ENCODE data around the gene ADGRA3.

The ADGRA3 gene, protein sequence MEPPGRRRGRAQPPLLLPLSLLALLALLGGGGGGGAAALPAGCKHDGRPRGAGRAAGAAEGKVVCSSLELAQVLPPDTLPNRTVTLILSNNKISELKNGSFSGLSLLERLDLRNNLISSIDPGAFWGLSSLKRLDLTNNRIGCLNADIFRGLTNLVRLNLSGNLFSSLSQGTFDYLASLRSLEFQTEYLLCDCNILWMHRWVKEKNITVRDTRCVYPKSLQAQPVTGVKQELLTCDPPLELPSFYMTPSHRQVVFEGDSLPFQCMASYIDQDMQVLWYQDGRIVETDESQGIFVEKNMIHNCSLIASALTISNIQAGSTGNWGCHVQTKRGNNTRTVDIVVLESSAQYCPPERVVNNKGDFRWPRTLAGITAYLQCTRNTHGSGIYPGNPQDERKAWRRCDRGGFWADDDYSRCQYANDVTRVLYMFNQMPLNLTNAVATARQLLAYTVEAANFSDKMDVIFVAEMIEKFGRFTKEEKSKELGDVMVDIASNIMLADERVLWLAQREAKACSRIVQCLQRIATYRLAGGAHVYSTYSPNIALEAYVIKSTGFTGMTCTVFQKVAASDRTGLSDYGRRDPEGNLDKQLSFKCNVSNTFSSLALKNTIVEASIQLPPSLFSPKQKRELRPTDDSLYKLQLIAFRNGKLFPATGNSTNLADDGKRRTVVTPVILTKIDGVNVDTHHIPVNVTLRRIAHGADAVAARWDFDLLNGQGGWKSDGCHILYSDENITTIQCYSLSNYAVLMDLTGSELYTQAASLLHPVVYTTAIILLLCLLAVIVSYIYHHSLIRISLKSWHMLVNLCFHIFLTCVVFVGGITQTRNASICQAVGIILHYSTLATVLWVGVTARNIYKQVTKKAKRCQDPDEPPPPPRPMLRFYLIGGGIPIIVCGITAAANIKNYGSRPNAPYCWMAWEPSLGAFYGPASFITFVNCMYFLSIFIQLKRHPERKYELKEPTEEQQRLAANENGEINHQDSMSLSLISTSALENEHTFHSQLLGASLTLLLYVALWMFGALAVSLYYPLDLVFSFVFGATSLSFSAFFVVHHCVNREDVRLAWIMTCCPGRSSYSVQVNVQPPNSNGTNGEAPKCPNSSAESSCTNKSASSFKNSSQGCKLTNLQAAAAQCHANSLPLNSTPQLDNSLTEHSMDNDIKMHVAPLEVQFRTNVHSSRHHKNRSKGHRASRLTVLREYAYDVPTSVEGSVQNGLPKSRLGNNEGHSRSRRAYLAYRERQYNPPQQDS (N-terminal part only)

DNA sequence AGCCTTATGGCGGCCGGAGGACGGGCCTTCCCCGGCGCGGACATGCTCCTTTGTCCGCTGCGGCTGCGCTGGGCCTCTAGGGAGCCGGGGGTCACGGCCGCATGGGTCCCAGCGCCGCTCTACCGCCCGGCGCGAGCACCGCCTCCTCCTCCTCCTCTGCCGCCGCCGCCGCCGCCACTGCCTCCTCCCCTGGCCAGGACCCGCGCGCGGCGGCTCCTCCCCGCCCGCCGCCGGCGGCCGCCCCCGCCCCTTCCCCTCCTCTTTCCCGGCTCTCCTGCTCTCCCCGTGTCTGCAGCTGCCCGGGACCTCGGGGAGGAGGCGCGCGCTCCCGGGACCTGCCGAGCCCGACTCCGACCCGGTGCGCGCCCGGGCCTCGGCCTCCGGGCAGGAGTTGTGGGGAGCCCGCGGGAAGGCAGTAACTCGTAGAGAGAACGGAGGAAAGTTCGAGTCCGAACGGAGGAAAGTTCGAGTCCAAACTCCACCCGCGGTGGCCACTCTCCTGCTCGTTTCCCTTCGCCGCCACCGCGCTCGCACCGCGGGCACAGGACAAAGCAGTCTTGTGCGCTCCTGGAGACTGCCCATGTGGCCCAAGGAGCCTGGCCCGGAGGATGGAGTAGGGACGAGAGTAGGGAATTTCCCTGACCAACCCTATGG, at the start of gene ADGRA3:
ADGRA3 (minus strand) TSS at position 179 of the 654 bp plus-strand sequence. CDS start 282 bp downstream, outside the sequence.
- DNase-seq: peak; percentile 22

DNA sequence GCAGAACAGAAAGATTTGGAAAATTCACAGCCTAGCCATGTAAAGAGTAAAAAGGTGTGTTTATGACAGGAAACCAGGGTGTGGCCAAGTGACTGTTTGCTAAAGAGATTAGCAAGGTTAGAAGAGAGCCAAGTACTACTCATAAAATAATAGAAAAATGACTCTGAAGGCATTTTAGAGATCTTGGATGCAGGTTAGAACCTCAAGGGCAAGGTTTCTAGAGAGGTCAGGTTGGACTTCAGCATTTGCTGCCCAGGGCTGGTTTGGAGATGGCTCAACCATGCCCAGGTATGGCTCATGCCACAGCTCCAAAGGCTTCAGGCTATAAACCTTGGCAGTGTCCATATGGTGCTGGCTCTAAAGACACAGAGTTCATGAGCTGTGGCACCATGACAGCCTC, 40.6 kb upstream of the ADGRA3 start:
- DNase-seq: no peak

DNA sequence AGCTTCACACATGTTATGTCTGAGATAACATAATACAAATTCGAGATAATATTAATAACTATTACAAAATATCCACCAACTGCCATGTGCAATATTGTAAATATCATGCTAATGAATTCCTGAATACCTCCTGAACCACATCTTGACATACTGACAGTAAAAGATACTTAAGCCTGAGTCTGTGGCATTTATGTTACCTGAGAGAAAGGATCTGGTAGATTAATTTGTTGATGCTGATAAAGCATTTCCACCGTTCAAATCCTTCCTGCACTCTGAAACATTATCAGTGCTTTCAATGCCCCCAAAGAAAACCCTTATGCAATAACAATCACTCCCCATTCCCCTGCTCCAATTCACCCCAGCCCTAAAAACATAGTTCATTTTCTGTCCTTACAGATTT, 38.8 kb upstream of the ADGRA3 start:
- no peak for DNase-seq

DNA sequence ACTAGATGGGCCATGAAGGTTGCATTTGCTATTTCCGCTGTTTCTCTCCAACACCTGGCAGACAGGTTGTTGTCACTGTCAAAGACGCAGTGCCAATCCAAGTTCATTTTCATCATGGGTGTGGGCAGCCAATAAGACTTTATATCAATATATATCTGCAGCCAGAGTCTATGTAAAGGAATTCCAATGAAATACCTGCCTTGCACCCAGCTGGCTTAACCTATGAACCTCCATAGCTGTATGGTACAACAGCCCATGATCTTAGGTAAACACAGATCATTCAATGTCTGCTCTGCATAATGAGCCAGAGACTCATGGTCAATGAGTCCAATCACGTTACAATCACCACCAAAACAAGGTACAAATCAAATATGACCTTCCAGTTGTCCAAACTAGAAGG, 37.7 kb upstream of the ADGRA3 start:
- no peak for DNase-seq

DNA sequence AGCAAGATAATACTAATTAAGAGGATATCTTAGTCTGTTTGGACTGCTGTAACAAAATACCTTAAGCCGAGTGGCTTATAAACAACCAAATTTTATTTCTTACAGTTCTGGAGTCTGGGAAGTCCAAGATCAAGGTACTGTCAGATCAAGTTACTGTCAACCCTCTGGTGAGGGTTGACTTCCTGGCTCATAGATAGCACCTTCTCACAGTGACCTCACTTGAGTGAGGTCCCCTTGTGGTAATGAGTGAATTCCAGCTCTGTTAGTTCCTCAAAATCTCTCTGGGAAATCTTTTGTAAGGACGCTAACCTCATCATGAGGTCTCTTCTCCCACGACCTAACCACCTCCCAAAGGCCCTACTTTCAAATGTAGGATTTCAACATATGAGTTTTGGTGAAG, 36.9 kb upstream of the ADGRA3 start:
- peak; percentile 3 for DNase-seq

DNA sequence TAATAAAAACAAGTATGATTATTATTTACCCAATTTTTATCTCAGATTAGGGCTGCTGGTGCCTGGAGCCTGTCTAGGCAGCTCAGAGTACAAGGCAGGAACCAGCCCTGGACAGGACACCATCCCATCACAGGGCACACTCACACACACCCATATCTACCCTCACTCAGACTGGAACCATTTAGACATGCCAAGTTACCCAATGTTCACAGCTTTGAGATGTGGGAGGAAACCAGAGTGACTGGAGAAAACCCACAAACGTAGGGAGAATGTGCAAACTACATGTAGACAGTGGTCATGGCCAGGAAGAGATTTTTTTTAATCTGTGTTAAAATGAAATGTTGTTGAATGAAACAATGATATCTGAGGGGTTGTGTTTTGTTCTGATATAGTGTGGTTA, 35.7 kb upstream of the ADGRA3 start:
- no peak for DNase-seq

DNA sequence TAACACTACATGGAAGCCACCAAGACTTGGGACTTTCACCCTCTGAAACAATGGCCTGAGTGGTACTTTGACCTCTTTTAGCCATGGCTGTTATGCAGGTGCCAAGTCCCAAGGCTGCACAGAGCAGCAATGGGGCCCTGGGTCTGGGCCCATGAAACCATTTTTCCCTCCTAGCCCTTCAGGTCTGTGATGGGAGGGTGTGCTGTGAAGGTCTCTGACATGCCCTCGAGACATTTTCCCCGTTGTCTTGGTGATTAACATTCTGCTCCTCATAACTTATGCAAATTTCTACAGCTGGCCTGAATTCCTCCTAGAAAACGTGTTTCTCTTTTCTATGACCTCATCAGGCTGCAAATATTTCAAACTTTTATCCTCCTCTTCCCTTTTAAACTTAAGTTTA, 30.4 kb upstream of the ADGRA3 start:
- no peak for DNase-seq

DNA sequence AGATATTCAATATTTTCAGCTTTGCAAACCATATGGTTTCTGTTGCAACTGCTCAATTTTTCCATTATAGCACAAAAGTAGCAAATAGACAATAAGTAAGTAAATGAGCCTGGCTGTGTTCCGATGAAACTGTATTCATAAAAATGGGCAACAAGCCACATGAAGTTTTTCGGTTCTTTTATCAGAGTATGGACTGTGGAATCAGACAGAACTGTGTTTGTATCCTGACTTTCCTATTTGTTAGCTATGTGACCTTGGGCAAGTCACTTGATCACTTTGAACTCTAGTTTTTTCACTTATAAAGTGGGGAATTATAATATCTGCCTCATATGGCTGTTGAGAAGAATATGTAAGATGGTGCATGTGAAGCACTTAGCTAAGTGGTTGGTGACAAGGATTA, 23.4 kb upstream of the ADGRA3 start:
- no peak for DNase-seq

DNA sequence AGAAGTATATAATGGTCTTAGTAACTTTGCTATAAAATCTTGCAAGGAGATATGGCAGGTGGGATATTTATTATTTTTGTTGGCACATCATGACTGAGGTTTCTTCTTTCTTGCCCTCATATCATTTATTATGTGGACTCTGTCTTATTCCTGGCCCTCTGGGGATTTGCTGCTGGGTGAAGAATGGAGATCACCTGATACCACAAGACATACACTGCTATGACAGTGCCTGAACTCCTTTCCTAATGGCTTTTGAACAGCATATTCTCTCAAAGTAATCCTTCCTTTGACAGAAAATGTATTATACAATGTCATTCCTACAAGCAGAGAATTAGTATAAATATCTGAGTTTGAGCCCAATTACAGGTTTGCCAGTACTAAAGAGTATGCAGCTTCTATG, 22.0 kb upstream of the ADGRA3 start:
- no peak for DNase-seq

DNA sequence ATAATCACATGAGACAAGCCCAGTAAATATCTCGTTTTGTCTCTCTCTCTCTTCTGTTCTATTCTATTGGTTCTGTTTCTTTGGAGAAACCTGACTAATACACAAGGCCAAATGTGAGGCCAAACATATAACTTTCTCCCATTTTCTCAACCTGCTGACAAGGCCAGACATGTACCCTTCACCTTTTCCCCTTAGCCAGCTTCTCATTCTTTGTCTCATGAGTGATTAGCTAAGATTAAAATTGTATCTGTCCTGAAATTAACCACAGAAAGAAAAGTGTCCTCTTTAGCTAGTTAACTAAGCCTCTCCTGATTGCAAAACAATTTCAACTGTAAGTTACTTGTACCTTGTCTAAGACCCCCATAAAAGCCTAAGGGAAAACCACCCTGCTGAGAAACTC, 18.5 kb upstream of the ADGRA3 start:
- no peak for DNase-seq

DNA sequence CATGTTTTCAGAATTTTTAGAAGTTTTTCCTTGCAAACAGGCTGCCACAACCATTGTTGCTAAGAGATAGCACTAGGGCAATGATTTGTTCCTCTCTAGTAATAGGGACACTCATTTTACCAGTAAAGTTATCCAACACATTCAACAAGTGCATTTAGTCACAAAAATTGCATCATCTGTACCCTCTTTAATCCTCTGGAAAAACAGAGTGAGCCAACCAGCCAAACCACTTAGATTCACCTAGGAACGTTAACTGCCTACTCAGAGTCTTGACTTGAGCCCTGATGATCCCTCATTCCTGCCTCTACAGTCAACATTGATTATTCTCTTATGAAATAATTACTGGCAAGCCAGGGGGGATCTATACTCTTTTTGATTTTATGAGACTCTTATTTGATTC, 17.0 kb upstream of the ADGRA3 start:
- no peak for DNase-seq

DNA sequence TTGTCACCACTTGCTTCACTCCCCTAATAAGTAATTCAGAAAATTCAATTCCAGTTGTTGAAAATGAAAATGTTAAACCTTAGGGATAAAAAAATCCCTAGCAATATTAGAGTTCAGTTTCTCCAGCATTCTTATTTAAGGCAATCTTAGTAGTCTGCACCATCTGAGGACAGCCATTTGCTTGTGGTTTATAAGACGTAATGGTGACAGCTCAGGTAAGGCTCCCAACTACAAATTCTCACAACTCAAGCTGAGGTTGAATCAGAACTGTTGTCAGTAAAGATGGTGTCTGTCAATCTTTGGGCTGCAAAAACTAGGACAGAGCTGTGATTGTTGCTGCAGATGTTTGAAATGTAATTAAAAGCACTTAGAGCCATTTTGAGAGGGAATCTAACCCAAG, 16.3 kb upstream of the ADGRA3 start:
- no peak for DNase-seq

DNA sequence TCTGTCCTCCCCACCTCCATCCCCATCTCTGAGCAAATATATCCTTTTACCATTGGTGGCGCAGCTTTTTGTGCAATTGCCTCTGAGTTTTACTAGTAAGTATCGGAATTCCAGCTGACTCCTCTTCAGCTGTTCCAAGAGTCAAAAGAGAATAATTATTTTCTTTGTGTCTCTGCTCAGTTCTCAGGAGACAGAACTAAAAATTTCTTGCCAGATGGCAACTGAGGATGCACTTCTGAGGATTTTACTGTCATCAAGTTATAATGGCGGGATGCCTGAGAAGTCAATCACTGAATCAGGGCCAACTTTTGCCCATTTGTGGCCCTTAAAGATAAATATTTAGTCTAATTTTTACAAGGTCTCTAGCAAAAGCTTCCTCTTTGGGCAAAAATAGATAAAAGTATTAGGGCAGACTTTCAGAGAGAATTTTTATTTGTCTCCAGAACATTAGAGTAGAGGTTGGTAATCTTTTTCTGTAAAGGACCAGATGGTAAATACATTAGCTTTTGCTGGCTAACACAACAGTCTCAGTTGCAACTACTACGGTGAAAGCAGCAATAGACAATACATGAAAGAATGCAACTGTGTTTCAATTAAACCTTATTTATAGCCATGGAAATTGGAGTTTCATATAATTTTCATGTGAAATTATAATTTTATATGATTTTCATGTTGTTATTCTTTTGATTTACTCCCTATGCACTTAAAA, 15.6 kb upstream of the ADGRA3 start:
- no peak for DNase-seq

DNA sequence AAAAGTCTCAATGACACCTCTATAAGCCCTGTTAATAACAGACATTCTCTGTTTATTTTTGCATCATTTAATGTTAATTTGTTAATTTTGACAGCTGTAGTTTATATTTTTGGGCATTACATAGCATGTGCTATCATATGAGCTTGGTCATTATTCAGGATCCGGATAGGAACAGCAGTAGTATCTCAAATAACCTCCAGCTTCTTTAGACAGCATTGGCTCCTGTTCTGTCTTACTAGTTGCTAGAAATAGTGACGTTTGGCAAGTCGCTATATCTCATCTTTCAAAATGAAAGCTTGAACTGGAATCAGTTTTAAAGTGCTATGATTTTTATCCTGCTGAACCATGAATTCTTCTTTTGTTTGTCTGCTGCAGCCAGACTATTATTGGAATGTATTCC, 9.0 kb upstream of the ADGRA3 start:
- DNase-seq: no peak

DNA sequence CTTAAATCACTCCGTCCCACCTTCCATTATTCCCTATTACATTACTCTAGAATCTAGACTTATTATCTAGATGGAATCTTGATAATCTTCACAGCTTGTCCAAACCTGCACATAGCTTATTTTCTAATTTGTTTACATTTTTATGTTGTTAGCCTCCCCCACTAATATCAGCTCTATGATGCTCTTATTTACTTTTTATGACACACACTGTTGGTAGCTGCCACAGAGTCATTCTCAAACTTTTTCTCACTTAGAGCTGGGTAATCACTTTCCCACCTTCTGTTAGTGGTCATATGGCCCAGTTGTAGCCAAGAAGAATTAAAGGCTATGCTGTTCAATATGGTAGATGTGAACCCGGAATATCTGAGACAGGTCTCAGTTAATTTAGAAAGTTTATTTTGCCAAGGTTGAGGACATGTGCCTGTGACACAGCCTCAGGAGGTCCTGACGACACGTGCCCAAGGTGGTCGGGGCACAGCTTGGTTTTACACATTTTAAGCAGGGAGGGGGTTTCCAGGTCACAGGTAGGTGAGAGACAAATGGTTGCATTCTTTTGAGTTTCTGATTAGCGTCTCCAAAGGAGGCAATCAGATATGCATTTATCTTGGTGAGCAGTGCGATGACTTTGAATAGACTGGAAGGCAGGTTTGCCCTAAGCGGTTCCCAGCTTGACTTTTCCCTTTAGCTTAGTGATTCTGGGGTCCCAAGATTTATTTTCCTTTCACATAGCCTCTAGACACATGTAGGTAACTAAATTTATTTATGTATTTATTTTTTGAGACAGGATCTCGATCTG, 7.0 kb upstream of the ADGRA3 start:
- DNase-seq: no peak

DNA sequence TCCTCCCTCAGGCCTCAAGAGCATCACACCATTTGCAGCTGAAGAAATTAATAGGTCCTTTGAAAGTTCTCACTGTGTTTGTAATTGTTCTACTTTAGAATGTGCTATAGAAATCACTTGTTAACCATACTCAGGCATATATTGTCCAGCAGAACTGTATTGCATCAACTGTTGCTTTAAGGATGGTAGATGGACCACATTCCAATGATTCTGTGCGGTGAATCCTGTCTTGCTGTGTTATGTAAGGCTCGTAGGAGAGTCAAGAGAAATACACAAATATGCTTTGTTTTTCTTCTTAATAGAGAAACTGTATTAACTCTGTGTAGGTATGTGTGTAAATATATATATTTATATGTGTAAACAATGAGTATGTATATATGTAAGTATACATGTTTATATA, 6.3 kb upstream of the ADGRA3 start:
- DNase-seq: no peak

DNA sequence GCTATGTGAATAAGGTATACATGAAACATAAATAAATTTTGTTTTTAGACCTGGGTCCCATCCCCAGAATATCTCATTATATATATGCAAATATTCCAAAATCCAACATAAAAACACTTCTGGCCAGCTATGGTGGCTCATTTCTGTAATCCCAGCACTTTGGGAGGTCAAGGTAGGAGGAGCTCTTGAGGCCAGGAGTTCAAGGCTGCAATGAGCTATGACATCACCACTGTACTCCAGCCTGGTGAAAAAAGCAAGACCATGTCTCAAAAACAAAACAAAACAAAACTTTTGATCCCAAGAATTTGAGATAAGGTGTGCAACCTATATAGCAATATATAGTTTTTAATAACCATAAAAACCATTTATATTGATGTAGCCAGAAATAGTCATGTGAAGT, 5.4 kb upstream of the ADGRA3 start:
- no peak for DNase-seq

DNA sequence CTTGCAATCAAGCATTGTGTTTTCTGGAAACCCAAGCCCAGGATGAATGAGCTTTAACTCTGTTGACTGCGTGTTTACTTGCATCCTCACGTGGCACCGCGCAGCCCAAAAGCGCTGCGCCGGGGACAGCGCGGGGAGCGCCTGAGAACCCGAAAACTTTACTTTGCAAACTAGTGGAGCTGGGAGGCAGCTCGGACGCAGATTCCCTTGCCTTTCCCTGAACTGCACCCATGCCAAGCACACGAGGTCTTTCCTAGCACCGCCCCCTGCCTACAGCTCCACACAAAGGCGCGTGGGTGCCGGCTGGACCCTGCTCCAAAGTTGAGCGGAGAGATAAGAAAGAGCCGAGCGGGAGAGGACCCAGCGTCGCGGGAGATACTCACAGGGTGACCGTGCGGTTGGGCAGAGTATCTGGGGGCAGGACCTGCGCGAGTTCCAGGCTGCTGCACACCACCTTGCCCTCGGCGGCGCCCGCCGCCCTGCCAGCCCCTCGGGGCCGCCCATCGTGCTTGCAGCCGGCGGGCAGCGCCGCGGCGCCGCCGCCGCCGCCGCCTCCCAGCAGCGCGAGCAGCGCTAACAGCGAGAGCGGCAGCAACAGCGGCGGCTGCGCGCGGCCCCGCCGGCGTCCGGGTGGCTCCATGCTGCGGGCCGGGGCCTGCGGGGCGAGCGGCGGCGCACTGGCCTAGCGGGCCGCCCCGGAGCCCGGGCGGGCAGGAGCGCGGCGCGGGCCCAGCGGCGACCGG, 550 bp downstream of the ADGRA3 start:
- peak; percentile 14 for DNase-seq

DNA sequence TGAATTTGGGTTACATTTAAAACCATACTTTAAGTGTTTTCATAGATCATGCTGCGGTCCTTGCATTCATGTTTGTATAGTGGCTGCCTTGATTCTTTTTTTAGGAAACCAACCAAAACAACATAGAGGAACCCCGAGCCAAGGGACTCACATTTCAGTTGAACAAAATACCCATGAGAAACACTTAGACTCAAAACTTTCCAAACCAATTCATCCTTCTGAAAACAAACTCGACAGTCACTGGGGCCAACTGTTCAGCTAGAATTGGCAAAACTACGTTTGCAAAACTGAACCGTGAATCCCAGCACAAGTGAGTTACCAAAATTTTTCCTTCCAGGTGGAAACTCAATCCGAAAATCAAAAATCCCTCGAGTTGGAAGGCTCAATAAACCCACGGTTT, 1.4 kb downstream of the ADGRA3 start:
- DNase-seq: no peak

DNA sequence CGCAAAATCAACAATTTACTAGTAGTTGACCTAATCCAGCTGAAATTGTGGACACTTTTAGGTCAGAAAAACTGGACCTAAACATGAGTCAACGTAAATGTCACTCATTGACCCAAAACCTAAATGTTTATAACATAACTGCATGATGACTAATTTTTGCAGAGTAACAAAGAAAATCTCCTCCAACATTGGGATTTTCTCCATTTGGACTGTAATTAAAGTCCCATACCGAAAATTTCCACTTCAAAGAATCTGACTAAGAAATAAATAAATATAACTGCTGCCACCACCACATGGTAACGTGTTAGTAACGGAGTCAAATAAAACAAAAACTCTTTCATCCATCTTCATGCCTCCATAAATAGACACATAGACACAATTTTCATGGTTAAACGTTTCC, 1.9 kb downstream of the ADGRA3 start:
- DNase-seq: no peak

DNA sequence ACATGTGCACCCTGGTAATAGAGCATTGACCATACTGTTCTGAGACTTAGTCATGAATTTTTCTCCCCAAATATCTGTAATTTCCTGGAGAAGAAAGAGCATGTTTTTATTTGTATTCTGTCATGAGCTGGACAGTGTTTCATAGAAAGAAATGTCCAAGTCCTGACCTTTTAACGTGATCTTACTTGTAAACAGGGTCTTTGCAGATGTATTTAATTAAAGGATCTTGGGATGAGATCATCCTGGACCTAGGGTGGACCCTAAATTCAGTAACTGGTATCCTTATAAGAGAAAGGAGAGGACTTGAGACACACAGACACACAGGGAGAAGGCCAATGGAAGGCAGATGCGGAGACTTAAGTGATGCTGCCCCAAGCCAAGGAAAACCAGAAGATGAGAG, 3.6 kb downstream of the ADGRA3 start:
- DNase-seq: no peak
